PC-3 (cell line): ENCODE measurements around the gene TRMT61A. TPM values are rescaled to one million over a fixed set of nuclear protein-coding genes. Genes with fewer than 3 reads are reported as not detected.

Experiments
- ATAC-seq: fragments of 200-7000 bp; cut with Tn5 transposase; 2 replicates; pipeline ENCODE4 v1.9.1; 2020; ENCODE audit warnings: mild to moderate bottlenecking, moderate library complexity
- BruUV-seq: library from RNA; stranded (reverse); fragments of 400-500 nt; replicated peaks from 2 replicates; lab custom pipeline; 2021; lab: Mats Ljungman, UMichigan
- CTCF ChIA-PET: fragments of 300-600 bp; sonication (Branson Sonifier 250); formaldehyde crosslinking; loops from one replicate; lab custom pipeline; 2022; ENCODE audit warnings: antibody characterized with exemption; lab: Charles Lee
- POLR2A ChIA-PET: fragments of 300-600 bp; sonication (Branson Sonifier 250); formaldehyde crosslinking; loops from one replicate; lab custom pipeline; 2022; ENCODE audit warnings: antibody characterized with exemption; ENCODE audit not compliant: unreplicated experiment; lab: Charles Lee
- DNase-seq: peaks from one replicate; pipeline ENCODE4 v3.0.0-alpha.2; 2015
- H2AFZ ChIP-seq: fragments of 300-600 bp; sonication (generic); 2 replicates; pipeline ENCODE4 v1.6.0; 2016; ENCODE audit warnings: antibody characterized with exemption, low read length
- H3F3A ChIP-seq: fragments of 300-600 bp; sonication (generic); one replicate; pipeline ENCODE4 v1.6.0; 2017; ENCODE audit warnings: antibody characterized with exemption, low read length, control low read depth, mild to moderate bottlenecking; ENCODE audit not compliant: unreplicated experiment
- H3K27ac ChIP-seq: fragments of 300-600 bp; sonication (generic); 2 replicates; pipeline ENCODE4 v1.5.1; 2016; ENCODE audit warnings: mild to moderate bottlenecking, low read length
- H3K27me3 ChIP-seq: fragments of 300-600 bp; sonication (generic); 2 replicates; pipeline ENCODE4 v1.6.1; 2016; ENCODE audit warnings: low read length, mixed read lengths
- H3K36me3 ChIP-seq: fragments of 300-600 bp; sonication (generic); 2 replicates; pipeline ENCODE4 v1.6.1; 2016; ENCODE audit warnings: low read depth, mixed run types, low read length, mixed read lengths
- H3K4me1 ChIP-seq: fragments of 300-600 bp; sonication (generic); 2 replicates; pipeline ENCODE4 v1.5.1; 2016; ENCODE audit warnings: low read length; ENCODE audit not compliant: insufficient read depth
- H3K4me2 ChIP-seq: fragments of 300-600 bp; sonication (generic); 2 replicates; pipeline ENCODE4 v1.6.0; 2016; ENCODE audit warnings: low read length
- H3K4me3 ChIP-seq: fragments of 300-600 bp; sonication (generic); 2 replicates; pipeline ENCODE4 v1.5.1; 2016; ENCODE audit warnings: mild to moderate bottlenecking, low read length, mixed read lengths
- H3K79me2 ChIP-seq: fragments of 300-600 bp; sonication (generic); 2 replicates; pipeline ENCODE4 v1.6.1; 2017; ENCODE audit warnings: low read length, mixed read lengths
- H3K9ac ChIP-seq: fragments of 300-600 bp; sonication (generic); 2 replicates; pipeline ENCODE4 v1.6.0; 2016; ENCODE audit warnings: mild to moderate bottlenecking, low read length
- H3K9me2 ChIP-seq: fragments of 300-600 bp; sonication (generic); replicated peaks from 2 replicates; pipeline ENCODE4 v1.6.1; 2016; ENCODE audit warnings: mixed run types, low read length, mixed read lengths
- H3K9me3 ChIP-seq: fragments of 300-600 bp; sonication (generic); 2 replicates; pipeline ENCODE4 v1.6.1; 2016; ENCODE audit warnings: low read length, mixed read lengths
- H4K20me1 ChIP-seq: fragments of 300-600 bp; sonication (generic); 2 replicates; pipeline ENCODE4 v1.6.1; 2016; ENCODE audit warnings: low read length, mixed read lengths
- EZH2 ChIP-seq: fragments of 300-600 bp; sonication (generic); IDR thresholded peaks from one replicate; pipeline ENCODE4 v1.6.1; 2017; ENCODE audit warnings: antibody characterized with exemption, mild to moderate bottlenecking, low read length; ENCODE audit not compliant: unreplicated experiment
- EZH2phosphoT487 ChIP-seq: fragments of 300-600 bp; sonication (generic); IDR thresholded peaks from 2 replicates; pipeline ENCODE4 v1.6.1; 2018; ENCODE audit warnings: mild to moderate bottlenecking, antibody characterized with exemption, low read length, borderline replicate concordance
- intact Hi-C: fragments of 100-400 bp; cut with micrococcal nuclease; formaldehyde crosslinking; loops from 2 replicates; pipeline ENCODE4 v1.9.0; 2023
- total RNA-seq: library from RNA; depleted of rRNA; stranded (reverse); fragments of >200 nt; gene quantifications from 2 replicates; pipeline ENCODE4 v1.2.3, GENCODE V29; 2014
- TF ChIP-seq, protein P1 (sequence below): fragments of 300-600 bp; sonication (generic); conservative IDR thresholded peaks from 2 replicates; pipeline ENCODE4 v1.5.1; 2017; ENCODE audit warnings: antibody characterized with exemption, low read depth, mild to moderate bottlenecking, low read length

The TRMT61A gene
- total RNA-seq, 1 experiment from 2014 or later = 51.2 TPM

DNA sequence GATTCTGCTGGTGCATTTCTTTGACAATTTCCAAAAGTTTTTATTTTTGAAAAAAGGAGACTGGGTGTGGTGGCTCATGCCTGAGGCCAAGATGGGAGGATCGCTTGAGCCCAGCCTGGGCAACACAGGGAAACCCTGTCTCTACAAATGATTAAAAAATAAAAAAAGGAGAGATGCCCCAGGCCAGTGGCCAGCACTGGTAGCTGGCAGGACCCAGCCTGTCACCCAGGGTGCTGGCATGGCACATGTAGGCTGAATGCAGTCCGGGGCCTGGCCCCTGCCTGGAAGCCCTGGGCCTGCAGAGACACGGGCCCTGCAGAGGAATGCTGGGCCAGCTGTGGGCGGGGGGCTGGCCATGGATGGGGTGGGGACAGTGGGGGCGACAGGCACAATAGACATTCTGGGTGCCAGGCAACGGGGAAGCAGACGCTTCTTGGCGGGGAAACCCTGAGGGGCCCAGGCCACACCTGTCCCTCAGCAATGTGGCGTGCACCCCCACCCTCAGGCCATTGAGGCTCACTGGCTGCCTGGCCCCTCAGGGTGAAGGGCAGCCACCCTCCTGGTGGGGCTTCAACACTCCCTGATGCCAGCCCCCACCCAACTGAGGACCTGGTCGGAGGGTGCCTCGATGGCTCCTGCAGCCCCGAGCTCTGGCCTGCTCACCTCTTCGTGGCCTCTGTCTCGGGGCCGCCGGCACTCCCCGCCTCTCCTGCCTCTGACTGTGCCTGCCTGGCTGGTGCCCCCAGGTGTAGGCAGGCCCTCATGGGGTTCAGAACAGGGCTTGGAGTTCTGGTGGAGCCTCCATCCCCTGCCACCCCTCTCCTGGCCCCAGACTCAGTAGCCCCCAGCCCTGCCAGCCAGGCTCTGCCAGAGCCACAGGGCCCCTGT is 12.1 kb downstream of the TRMT61A start:
- peak overlapping the region; percentile 80 for H3K4me2 ChIP-seq
- no peaks in the 10 kb centered on the region for H3K27me3 ChIP-seq
- H3K27ac ChIP-seq = peak overlapping the region; percentile 96
- no peaks in the 10 kb centered on the region for H4K20me1 ChIP-seq
- H3K9me2 ChIP-seq = no peaks in the 10 kb centered on the region
- ChIA-PET POLR2A (interaction anchor here (0.6 to 1.6 kb wide), 3 partner anchors 13 to 1643 kb away, joined by 5 to 9 read pairs (median 5); partner anchors contain the start of gene TRMT61A), CTCF (interaction anchor here (0.8 to 1.4 kb wide), 4 partner anchors 11 to 23 kb away, joined by 3 to 7 read pairs (median 6); no protein-coding TSS in a partner anchor)
- ATAC-seq = peak; percentile 21
- no peak overlapping the region for H2AFZ ChIP-seq
- no peaks in the 10 kb centered on the region for H3K36me3 ChIP-seq
- TF ChIP-seq EZH2phosphoT487 = no peak
- TF ChIP-seq, protein P1, sequence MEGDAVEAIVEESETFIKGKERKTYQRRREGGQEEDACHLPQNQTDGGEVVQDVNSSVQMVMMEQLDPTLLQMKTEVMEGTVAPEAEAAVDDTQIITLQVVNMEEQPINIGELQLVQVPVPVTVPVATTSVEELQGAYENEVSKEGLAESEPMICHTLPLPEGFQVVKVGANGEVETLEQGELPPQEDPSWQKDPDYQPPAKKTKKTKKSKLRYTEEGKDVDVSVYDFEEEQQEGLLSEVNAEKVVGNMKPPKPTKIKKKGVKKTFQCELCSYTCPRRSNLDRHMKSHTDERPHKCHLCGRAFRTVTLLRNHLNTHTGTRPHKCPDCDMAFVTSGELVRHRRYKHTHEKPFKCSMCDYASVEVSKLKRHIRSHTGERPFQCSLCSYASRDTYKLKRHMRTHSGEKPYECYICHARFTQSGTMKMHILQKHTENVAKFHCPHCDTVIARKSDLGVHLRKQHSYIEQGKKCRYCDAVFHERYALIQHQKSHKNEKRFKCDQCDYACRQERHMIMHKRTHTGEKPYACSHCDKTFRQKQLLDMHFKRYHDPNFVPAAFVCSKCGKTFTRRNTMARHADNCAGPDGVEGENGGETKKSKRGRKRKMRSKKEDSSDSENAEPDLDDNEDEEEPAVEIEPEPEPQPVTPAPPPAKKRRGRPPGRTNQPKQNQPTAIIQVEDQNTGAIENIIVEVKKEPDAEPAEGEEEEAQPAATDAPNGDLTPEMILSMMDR = no peak
- H3K79me2 ChIP-seq = no peaks in the 10 kb centered on the region
- peaks cover 47% of the 10 kb centered on the region for H3K4me1 ChIP-seq
- DNase-seq = no peak
- H3K9me3 ChIP-seq = no peaks in the 10 kb centered on the region
- H3K4me3 ChIP-seq = peak overlapping the region; percentile 7; the same call in 1 of the 2 replicates
- no peaks in the 10 kb centered on the region for H3F3A ChIP-seq
- intact Hi-C loops = loop anchor here (1.0 kb wide), 1 partner anchor 19 kb away; the partner anchor contains the start of gene CKB
- peak overlapping the region; percentile 62 for H3K9ac ChIP-seq
- BruUV-seq = no TSS peak

DNA sequence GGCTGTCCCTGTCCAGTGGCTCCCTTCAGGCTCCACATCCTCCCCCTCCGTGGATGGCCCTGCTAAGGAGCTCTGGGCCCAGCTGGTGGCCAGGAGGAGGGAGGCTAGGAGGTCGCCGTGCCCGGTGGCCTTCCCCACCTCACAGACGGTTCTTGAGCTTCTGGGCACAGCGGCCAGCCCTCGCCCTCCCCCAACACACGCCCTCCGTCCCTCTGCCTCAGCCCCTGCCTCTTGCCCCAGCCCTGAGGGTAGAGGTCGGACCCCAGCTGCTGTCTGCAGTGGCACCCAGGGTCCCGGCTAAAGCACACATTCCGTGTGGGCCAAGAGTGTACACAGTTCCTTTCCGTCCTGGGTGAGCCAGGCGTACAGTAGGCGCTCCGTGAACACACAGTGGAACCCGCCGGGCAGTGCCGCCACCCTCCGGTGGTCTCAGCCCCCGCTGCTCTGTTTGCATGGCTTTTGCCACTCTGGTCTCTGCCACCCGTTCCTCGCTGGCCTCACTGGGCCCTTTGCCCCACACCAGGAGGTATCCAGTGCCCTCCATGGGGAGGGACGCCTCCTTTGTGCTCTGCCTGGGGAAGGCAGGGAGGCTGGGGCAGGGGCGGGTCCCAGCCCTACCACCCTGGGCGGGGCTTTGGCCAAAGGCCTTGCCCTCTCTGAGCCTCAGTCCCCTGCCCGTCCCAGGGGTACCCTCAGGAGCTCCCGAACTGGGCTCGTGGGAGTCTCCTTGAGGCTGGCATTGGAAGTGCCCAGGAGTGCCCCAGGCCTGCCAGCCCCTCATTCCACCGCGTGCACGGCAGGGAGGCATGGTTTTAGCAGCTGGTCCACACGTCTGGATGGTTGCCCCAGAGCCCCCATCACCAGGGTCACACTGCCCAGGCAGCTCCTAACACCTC is 13.0 kb downstream of the TRMT61A start:
- Histone ChIP-seq H4K20me1 (no peaks in the 10 kb centered on the region), H3K4me1 (peaks cover 47% of the 10 kb centered on the region), H2AFZ (no peak overlapping the region), H3K79me2 (no peaks in the 10 kb centered on the region), H3K9me2 (no peaks in the 10 kb centered on the region), H3F3A (no peaks in the 10 kb centered on the region), H3K9me3 (no peaks in the 10 kb centered on the region), H3K4me3 (no peak overlapping the region), H3K27ac (peak overlapping the region; percentile 96), H3K36me3 (no peaks in the 10 kb centered on the region), H3K27me3 (no peaks in the 10 kb centered on the region), H3K4me2 (peak overlapping the region; percentile 21), H3K9ac (peak overlapping the region; percentile 62; the same call in 1 of the 2 replicates)
- intact Hi-C loops = no loop called here
- ATAC-seq (no peak), DNase-seq (no peak)
- BruUV-seq = no TSS peak
- POLR2A ChIA-PET = no interaction called here
- CTCF ChIA-PET = interaction anchor here (1.4 kb wide), 1 partner anchor 21 kb away, joined by 7 read pairs; no protein-coding TSS in a partner anchor
- TF ChIP-seq EZH2 (no peak), EZH2phosphoT487 (no peak)
- TF ChIP-seq, protein P1 = no peak
